ENCODE measurements around the gene PRR7.

DNA sequence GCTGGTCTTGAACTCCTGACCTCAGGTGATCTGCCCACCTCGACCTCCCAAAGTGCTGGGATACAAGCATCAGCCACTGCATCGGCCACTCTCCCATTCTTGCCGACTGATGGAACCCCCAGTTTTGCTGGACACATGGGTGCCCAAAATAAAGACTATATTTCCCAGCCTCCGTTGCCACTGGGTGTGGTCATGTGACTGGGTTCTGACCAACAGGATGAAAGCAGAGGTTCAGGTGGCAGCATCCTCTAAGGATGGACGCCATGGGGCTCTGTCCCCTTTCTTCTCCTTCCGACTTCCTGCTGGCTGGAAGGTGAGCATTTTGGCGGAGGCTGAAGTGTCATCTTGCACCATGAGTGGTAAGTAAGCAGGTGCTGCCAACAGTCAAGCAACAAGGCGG lies 40.5 kb downstream of the PRR7 start:
- TF ChIP-seq POLR2A (IDR thresholded peaks at IDR 0.05) = no peak
- TF ChIP-seq, protein P1, sequence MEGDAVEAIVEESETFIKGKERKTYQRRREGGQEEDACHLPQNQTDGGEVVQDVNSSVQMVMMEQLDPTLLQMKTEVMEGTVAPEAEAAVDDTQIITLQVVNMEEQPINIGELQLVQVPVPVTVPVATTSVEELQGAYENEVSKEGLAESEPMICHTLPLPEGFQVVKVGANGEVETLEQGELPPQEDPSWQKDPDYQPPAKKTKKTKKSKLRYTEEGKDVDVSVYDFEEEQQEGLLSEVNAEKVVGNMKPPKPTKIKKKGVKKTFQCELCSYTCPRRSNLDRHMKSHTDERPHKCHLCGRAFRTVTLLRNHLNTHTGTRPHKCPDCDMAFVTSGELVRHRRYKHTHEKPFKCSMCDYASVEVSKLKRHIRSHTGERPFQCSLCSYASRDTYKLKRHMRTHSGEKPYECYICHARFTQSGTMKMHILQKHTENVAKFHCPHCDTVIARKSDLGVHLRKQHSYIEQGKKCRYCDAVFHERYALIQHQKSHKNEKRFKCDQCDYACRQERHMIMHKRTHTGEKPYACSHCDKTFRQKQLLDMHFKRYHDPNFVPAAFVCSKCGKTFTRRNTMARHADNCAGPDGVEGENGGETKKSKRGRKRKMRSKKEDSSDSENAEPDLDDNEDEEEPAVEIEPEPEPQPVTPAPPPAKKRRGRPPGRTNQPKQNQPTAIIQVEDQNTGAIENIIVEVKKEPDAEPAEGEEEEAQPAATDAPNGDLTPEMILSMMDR (IDR thresholded peaks at IDR 0.05) = no peak
- no peak for TF ChIP-seq POLR2AphosphoS5 (IDR thresholded peaks at IDR 0.05)
